Activated CD4-positive, alpha-beta T cell treated with anti-CD3 and anti-CD28 coated beads, Interleukin-2, amount 50 U/mL, for 48 hours (primary cell): Measurements from ENCODE around the gene ZNF462.
"Not testable (repeated sequence)": the region's sequence is repeated elsewhere in the genome, so short reads cannot be mapped to it uniquely, and the experiment has no call there.

Experiments used
- DNase-seq, 2 experiments: peaks; one replicate each; pipeline ENCODE4 v3.0.0-alpha.2; 2020

The ZNF462 gene

GRCh38 chr9:106889061-106889590, 26.2 kb downstream of the ZNF462 start:
- no peak for DNase-seq

GRCh38 chr9:106890608-106891007, 27.6 kb downstream of the ZNF462 start:
- no peak for DNase-seq

GRCh38 chr9:106891286-106891685, 28.3 kb downstream of the ZNF462 start:
- DNase-seq, result no peak

GRCh38 chr9:106892632-106893031, 29.7 kb downstream of the ZNF462 start:
- no peak for DNase-seq

GRCh38 chr9:106893088-106893487, 30.1 kb downstream of the ZNF462 start:
- DNase-seq, result no peak

- DNase-seq, result no peak
Observed at GRCh38 chr9:106896695-106897094, 33.7 kb downstream of the ZNF462 start.

GRCh38 chr9:106897236-106897635, 34.3 kb downstream of the ZNF462 start:
- DNase-seq, result no peak

GRCh38 chr9:106897751-106898150, 34.8 kb downstream of the ZNF462 start:
- DNase-seq, result no peak

- DNase-seq, result not testable (repeated sequence)
Observed at GRCh38 chr9:106900523-106900922, 37.6 kb downstream of the ZNF462 start.

GRCh38 chr9:106906129-106906528, 43.2 kb downstream of the ZNF462 start:
- DNase-seq, result no peak

- DNase-seq, result no peak
Observed at GRCh38 chr9:106911951-106912350, 49.0 kb downstream of the ZNF462 start.

- no peak for DNase-seq
Observed at GRCh38 chr9:106913276-106913675, 50.3 kb downstream of the ZNF462 start.

GRCh38 chr9:106915851-106916250, 52.9 kb downstream of the ZNF462 start:
- DNase-seq, result no peak

GRCh38 chr9:106916466-106917235, 53.7 kb downstream of the ZNF462 start:
- no peak for DNase-seq

GRCh38 chr9:106918825-106919509, 56.0 kb downstream of the ZNF462 start:
- no peak for DNase-seq

GRCh38 chr9:106920091-106920490, 57.1 kb downstream of the ZNF462 start:
- no peak for DNase-seq

- DNase-seq, result no peak
Observed at GRCh38 chr9:106920701-106921283, 57.8 kb downstream of the ZNF462 start.

GRCh38 chr9:106921341-106921899, 58.5 kb downstream of the ZNF462 start:
- no peak for DNase-seq

GRCh38 chr9:106922026-106922425, 59.1 kb downstream of the ZNF462 start:
- DNase-seq, result no peak

GRCh38 chr9:106925392-106925791, 62.4 kb downstream of the ZNF462 start:
- no peak for DNase-seq

- DNase-seq, result no peak
Observed at GRCh38 chr9:106927916-106928315, 65.0 kb downstream of the ZNF462 start.

- DNase-seq, result no peak
Observed at GRCh38 chr9:106928350-106928749, 65.4 kb downstream of the ZNF462 start.

GRCh38 chr9:106929471-106930177, 66.7 kb downstream of the ZNF462 start:
- DNase-seq, result no peak
